IPS-20b (cell line): ENCODE data around the gene KIF1A.
A peak's percentile ranks its signal among the peaks of the same experiment; 100 is the strongest.

Experiments
- H3K27ac ChIP-seq: one replicate; pipeline ENCODE4 v1.5.1; 2013; ENCODE audit warnings: low read length
- H3K27me3 ChIP-seq: 2 replicates; pipeline ENCODE4 v1.6.1; 2013; ENCODE audit warnings: mild to moderate bottlenecking, low read length, inconsistent platforms; ENCODE audit not compliant: insufficient read depth
- H3K36me3 ChIP-seq: 2 replicates; pipeline ENCODE4 v1.6.1; 2013; ENCODE audit warnings: low read depth, mild to moderate bottlenecking, inconsistent platforms, low read length, moderate library complexity; ENCODE audit not compliant: insufficient read depth
- H3K4me1 ChIP-seq: 2 replicates; pipeline ENCODE4 v1.6.1; 2013; ENCODE audit warnings: mild to moderate bottlenecking, control low read depth, inconsistent platforms, low read length, moderate library complexity; ENCODE audit not compliant: insufficient read depth
- H3K4me3 ChIP-seq: 2 replicates; pipeline ENCODE4 v1.5.1; 2013; ENCODE audit warnings: mild to moderate bottlenecking, low read length, inconsistent platforms
- H3K9ac ChIP-seq: 2 replicates; pipeline ENCODE4 v1.6.1; 2013; ENCODE audit warnings: low read depth, mild to moderate bottlenecking, inconsistent platforms, low read length, moderate library complexity
- H3K9me3 ChIP-seq: 2 replicates; pipeline ENCODE4 v1.6.1; 2013; ENCODE audit warnings: mild to moderate bottlenecking, low read depth, low read length, inconsistent platforms; ENCODE audit not compliant: insufficient read depth

Gene KIF1A

GRCh38 chr2:240825476-240825875 is 5.5 kb upstream of the KIF1A start:
- H3K27me3 ChIP-seq: peaks cover 86% of the 10 kb centered on the region
- no peaks in the 10 kb centered on the region for H3K4me1 ChIP-seq
- H3K9ac ChIP-seq: no peak overlapping the region
- H3K27ac ChIP-seq: no peak overlapping the region
- no peak overlapping the region for H3K4me3 ChIP-seq
- H3K36me3 ChIP-seq: no peaks in the 10 kb centered on the region
- no peaks in the 10 kb centered on the region for H3K9me3 ChIP-seq

GRCh38 chr2:240823449-240824336 is 3.7 kb upstream of the KIF1A start:
- Histone ChIP-seq H3K36me3 (no peaks in the 10 kb centered on the region), H3K4me3 (no peak overlapping the region), H3K4me1 (no peaks in the 10 kb centered on the region), H3K27me3 (peaks cover 69% of the 10 kb centered on the region), H3K27ac (no peak overlapping the region), H3K9me3 (no peaks in the 10 kb centered on the region), H3K9ac (no peak overlapping the region)

- Histone ChIP-seq H3K27me3 (peaks cover 67% of the 10 kb centered on the region), H3K27ac (no peak overlapping the region), H3K4me1 (peaks cover 11% of the 10 kb centered on the region; the same call in 1 of the 2 replicates), H3K9ac (no peak overlapping the region), H3K36me3 (no peaks in the 10 kb centered on the region), H3K9me3 (no peaks in the 10 kb centered on the region), H3K4me3 (no peak overlapping the region)
These were observed 2.3 kb upstream of the KIF1A start for GRCh38 chr2:240822280-240822847.

GRCh38 chr2:240821429-240821778 is 1.4 kb upstream of the KIF1A start:
- peaks cover 57% of the 10 kb centered on the region for H3K27me3 ChIP-seq
- no peaks in the 10 kb centered on the region for H3K9me3 ChIP-seq
- no peak overlapping the region for H3K27ac ChIP-seq
- peak overlapping the region; percentile 78; the same call in 1 of the 2 replicates for H3K4me3 ChIP-seq
- H3K4me1 ChIP-seq: peaks cover 14% of the 10 kb centered on the region; the same call in 1 of the 2 replicates
- peak overlapping the region; percentile 79; the same call in 1 of the 2 replicates for H3K9ac ChIP-seq
- H3K36me3 ChIP-seq: peaks cover 3% of the 10 kb centered on the region

- Histone ChIP-seq H3K36me3 (peaks cover 9% of the 10 kb centered on the region), H3K4me1 (peaks cover 14% of the 10 kb centered on the region; the same call in 1 of the 2 replicates), H3K9ac (peak overlapping the region; percentile 79; the same call in 1 of the 2 replicates), H3K27ac (no peak overlapping the region), H3K4me3 (peak overlapping the region; percentile 78), H3K9me3 (no peaks in the 10 kb centered on the region), H3K27me3 (peaks cover 54% of the 10 kb centered on the region)
These were observed 799 bp upstream of the KIF1A start for GRCh38 chr2:240820607-240821428.

GRCh38 chr2:240819126-240819857 is 727 bp downstream of the KIF1A start:
- Histone ChIP-seq H3K27ac (peak overlapping the region; percentile 71), H3K27me3 (peaks cover 42% of the 10 kb centered on the region), H3K4me1 (peaks cover 14% of the 10 kb centered on the region; the same call in 1 of the 2 replicates), H3K9me3 (no peaks in the 10 kb centered on the region), H3K4me3 (peak overlapping the region; percentile 83), H3K36me3 (peaks cover 22% of the 10 kb centered on the region), H3K9ac (peak overlapping the region; percentile 88; the same call in 1 of the 2 replicates)

- Histone ChIP-seq H3K9me3 (no peaks in the 10 kb centered on the region), H3K36me3 (peaks cover 26% of the 10 kb centered on the region), H3K4me1 (peaks cover 14% of the 10 kb centered on the region; the same call in 1 of the 2 replicates), H3K9ac (peak overlapping the region; percentile 88), H3K27ac (peak overlapping the region; percentile 81), H3K4me3 (peak overlapping the region; percentile 83), H3K27me3 (peaks cover 34% of the 10 kb centered on the region)
These were observed 1.5 kb downstream of the KIF1A start for GRCh38 chr2:240818293-240819125.

GRCh38 chr2:240817496-240818292 is 2.3 kb downstream of the KIF1A start:
- Histone ChIP-seq H3K4me1 (peaks cover 14% of the 10 kb centered on the region; the same call in 1 of the 2 replicates), H3K4me3 (peak overlapping the region; percentile 83; the same call in 1 of the 2 replicates), H3K27me3 (peaks cover 26% of the 10 kb centered on the region), H3K9ac (peak overlapping the region; percentile 88), H3K36me3 (peaks cover 32% of the 10 kb centered on the region), H3K27ac (no peak overlapping the region), H3K9me3 (peaks cover 5% of the 10 kb centered on the region; the same call in 1 of the 2 replicates)

- Histone ChIP-seq H3K9me3 (peaks cover 8% of the 10 kb centered on the region; the same call in 1 of the 2 replicates), H3K27me3 (peaks cover 17% of the 10 kb centered on the region), H3K9ac (no peak overlapping the region), H3K4me1 (peaks cover 14% of the 10 kb centered on the region; the same call in 1 of the 2 replicates), H3K4me3 (no peak overlapping the region), H3K36me3 (peaks cover 39% of the 10 kb centered on the region), H3K27ac (no peak overlapping the region)
These were observed 3.2 kb downstream of the KIF1A start for GRCh38 chr2:240816584-240817495.
